Natural killer cell (primary cell): ENCODE data around the gene APBA2. TPM values are rescaled to one million over a fixed set of nuclear protein-coding genes. Genes with fewer than 3 reads are reported as not detected.

Experiments
- ATAC-seq, 3 donors: fragments of 150-1000 bp in 2 of 3; fragments of 200-7000 bp in 1 of 3; cut with Tn5 transposase; 1 replicate in 1 of 3; 2 replicates in 2 of 3; pipeline ENCODE4 v1.10.0; 2021; ENCODE audit warnings: mild to moderate bottlenecking in 2 of 3, moderate library complexity in 2 of 3
- DNase-seq, 2 donors: peaks; one replicate each; pipeline versions ENCODE4 v3.0.0 to v3.0.0-alpha.2; 2013 to 2021; ENCODE audit warnings: mixed read lengths in 1 of 2
- H3K27ac ChIP-seq: one replicate; pipeline ENCODE4 v1.5.1; 2013; ENCODE audit warnings: mild to moderate bottlenecking, low read length
- H3K27me3 ChIP-seq: one replicate; pipeline ENCODE4 v1.6.1; 2013; ENCODE audit warnings: low read length; ENCODE audit not compliant: control insufficient read depth, insufficient read depth
- H3K36me3 ChIP-seq: one replicate; pipeline ENCODE4 v1.6.1; 2013; ENCODE audit warnings: low read length; ENCODE audit not compliant: control insufficient read depth, insufficient read depth
- H3K4me1 ChIP-seq: one replicate; pipeline ENCODE4 v1.6.1; 2013; ENCODE audit warnings: low read length; ENCODE audit not compliant: control insufficient read depth, insufficient read depth
- H3K4me3 ChIP-seq: one replicate; pipeline ENCODE4 v1.5.1; 2013; ENCODE audit warnings: low read length
- H3K9me3 ChIP-seq: one replicate; pipeline ENCODE4 v1.6.1; 2013; ENCODE audit warnings: low read length; ENCODE audit not compliant: control insufficient read depth, insufficient read depth
- H3K27ac Mint-ChIP-seq, 2 donors: one replicate each; pipeline ENCODE4 v1.8.0; 2022; ENCODE audit warnings: mild to moderate bottlenecking in 2 of 2, mixed read lengths in 2 of 2, moderate library complexity in 1 of 2
- H3K27me3 Mint-ChIP-seq, 2 donors: one replicate each; pipeline ENCODE4 v1.8.0; 2022; ENCODE audit warnings: low read depth in 2 of 2, mixed read lengths in 2 of 2
- H3K36me3 Mint-ChIP-seq: one replicate; pipeline ENCODE4 v1.8.0; 2022; ENCODE audit warnings: mixed read lengths
- H3K4me1 Mint-ChIP-seq, 2 donors: one replicate each; pipeline ENCODE4 v1.8.0; 2022; ENCODE audit warnings: mixed read lengths in 2 of 2
- H3K4me3 Mint-ChIP-seq: one replicate; pipeline ENCODE4 v1.8.0; 2022; ENCODE audit warnings: mild to moderate bottlenecking, moderate library complexity, mixed read lengths
- H3K9me3 Mint-ChIP-seq, 2 donors: one replicate each; pipeline ENCODE4 v1.8.0; 2022; ENCODE audit warnings: mixed read lengths in 2 of 2
- CTCF ChIP-seq: fragments of 200-600 bp; IDR thresholded peaks from one replicate; pipeline ENCODE4 v1.8.0; 2022; ENCODE audit warnings: antibody characterized with exemption
- WGBS: methylation state at CpG from one replicate; pipeline ENCODE4 v1.1.7; 2013; ENCODE audit warnings: missing lambda C conversion rate; ENCODE audit not compliant: insufficient coverage; 5-methylcytosine and 5-hydroxymethylcytosine counted together
- intact Hi-C: fragments of 100-400 bp; cut with micrococcal nuclease; formaldehyde crosslinking; loops from one replicate; pipeline ENCODE4 v1.14.2; 2022
- total RNA-seq, 4 donors: library from RNA; stranded (reverse); fragments of 120-200 nt in 1 of 4; gene quantifications; one replicate each; pipeline versions ENCODE4 v1.2.3 to v1.2.4, GENCODE V29; 2013 to 2022

The APBA2 gene
- total RNA-seq, 3 donors from 2014 or later (not counting 1 experiment from before 2014, with no cell fraction given) = 96.4 to 119 (median 97.9) TPM

GRCh38 chr15:29008846-29009245 lies 123.1 kb downstream of the APBA2 start:
- 95% methylated on average over 2 of the region's 2 CpGs for WGBS
- Mint-ChIP-seq H3K4me1 (peaks cover 47 to 54% of the 10 kb centered on the region in 2 donors), H3K9me3 (peaks cover 0 to 4% of the 10 kb centered on the region in 2 donors), H3K27me3 (no peaks in the 10 kb centered on the region), H3K36me3 (peaks cover 14% of the 10 kb centered on the region), H3K4me3 (no peak overlapping the region), H3K27ac (peak overlapping the region; percentile 57 to 65)
- Histone ChIP-seq H3K4me1 (peaks cover 7% of the 10 kb centered on the region), H3K4me3 (no peak overlapping the region), H3K9me3 (no peaks in the 10 kb centered on the region), H3K36me3 (no peaks in the 10 kb centered on the region), H3K27me3 (no peaks in the 10 kb centered on the region), H3K27ac (no peak overlapping the region)
- no peak for TF ChIP-seq CTCF
- no peak for DNase-seq
- ATAC-seq = no peak
- intact Hi-C loops = no loop called here

- Histone ChIP-seq H3K4me3 (no peak overlapping the region), H3K27me3 (no peaks in the 10 kb centered on the region), H3K9me3 (no peaks in the 10 kb centered on the region), H3K27ac (no peak overlapping the region), H3K36me3 (no peaks in the 10 kb centered on the region), H3K4me1 (no peaks in the 10 kb centered on the region)
- Mint-ChIP-seq H3K4me3 (no peak overlapping the region), H3K27me3 (no peaks in the 10 kb centered on the region), H3K4me1 (peaks cover 51 to 56% of the 10 kb centered on the region in 2 donors), H3K9me3 (no peaks in the 10 kb centered on the region), H3K36me3 (peaks cover 13% of the 10 kb centered on the region), H3K27ac (peak overlapping the region; percentile 72 to 76)
- WGBS = 91% methylated on average over 2 of the region's 2 CpGs
- TF ChIP-seq CTCF = no peak
- intact Hi-C loops = no loop called here
- DNase-seq (no peak), ATAC-seq (no peak)
Measured at GRCh38 chr15:29012097-29012496, 126.3 kb downstream of the APBA2 start.

- Histone ChIP-seq H3K36me3 (no peaks in the 10 kb centered on the region), H3K27me3 (no peaks in the 10 kb centered on the region), H3K4me3 (no peak overlapping the region), H3K4me1 (peaks cover 4% of the 10 kb centered on the region), H3K27ac (no peak overlapping the region), H3K9me3 (no peaks in the 10 kb centered on the region)
- DNase-seq (no peak), ATAC-seq (no peak)
- H3K36me3 Mint-ChIP-seq = peaks cover 9% of the 10 kb centered on the region
- WGBS = 47% methylated on average over 1 of the region's 1 CpG
- H3K9me3 Mint-ChIP-seq = no peaks in the 10 kb centered on the region
- H3K27me3 Mint-ChIP-seq = no peaks in the 10 kb centered on the region
- intact Hi-C loops = no loop called here
- H3K4me3 Mint-ChIP-seq = no peak overlapping the region
- peak overlapping the region; percentile 50 to 72 for H3K27ac Mint-ChIP-seq
- H3K4me1 Mint-ChIP-seq = peaks cover 40 to 48% of the 10 kb centered on the region in 2 donors
- no peak for TF ChIP-seq CTCF
Measured at GRCh38 chr15:29014493-29014892, 128.7 kb downstream of the APBA2 start.

- no peak overlapping the region for H3K4me3 Mint-ChIP-seq
- H3K27ac Mint-ChIP-seq = no peak overlapping the region
- Histone ChIP-seq H3K36me3 (no peaks in the 10 kb centered on the region), H3K27me3 (no peaks in the 10 kb centered on the region), H3K4me1 (peaks cover 7% of the 10 kb centered on the region), H3K9me3 (no peaks in the 10 kb centered on the region), H3K27ac (no peak overlapping the region), H3K4me3 (no peak overlapping the region)
- intact Hi-C loops = no loop called here
- H3K36me3 Mint-ChIP-seq = peaks cover 9% of the 10 kb centered on the region
- peaks cover 52 to 53% of the 10 kb centered on the region in 2 donors for H3K4me1 Mint-ChIP-seq
- DNase-seq (no peak), ATAC-seq (no peak)
- no peaks in the 10 kb centered on the region for H3K9me3 Mint-ChIP-seq
- H3K27me3 Mint-ChIP-seq = no peaks in the 10 kb centered on the region
- 85% methylated on average over 3 of the region's 3 CpGs for WGBS
- TF ChIP-seq CTCF = no peak
Measured at GRCh38 chr15:29016518-29016917, 130.7 kb downstream of the APBA2 start.
